Gastrocnemius medialis (tissue), 4 donors: ENCODE results near the gene RCSD1. TPM values are rescaled to one million over a fixed set of nuclear protein-coding genes. Genes with fewer than 3 reads are reported as not detected.

ENCODE experiments used
- ATAC-seq, 2 donors: fragments of 150-250 bp; one replicate each; pipeline ENCODE4 v1.9.1; 2016
- DNase-seq, 2 donors: peaks; one replicate each; pipeline ENCODE4 v3.0.0-alpha.2; 2019
- H3K27ac ChIP-seq, 4 donors: fragments of 200-600 bp; sonication (generic); 1 replicate in 1 of 4; 2 replicates in 3 of 4; pipeline ENCODE4 v1.5.1; 2016 to 2018; ENCODE audit warnings: mild to moderate bottlenecking in 2 of 4, moderate library complexity in 1 of 4
- H3K27me3 ChIP-seq, 3 donors: fragments of 200-600 bp; sonication (generic) in 2 of 3; 1 replicate in 1 of 3; 2 replicates in 2 of 3; pipeline versions ENCODE4 v1.5.1 to v1.6.0; 2016 to 2019; ENCODE audit warnings: mild to moderate bottlenecking in 1 of 3, moderate library complexity in 1 of 3
- H3K36me3 ChIP-seq, 2 donors: fragments of 200-600 bp; sonication (generic) in 1 of 2; one replicate each; pipeline ENCODE4 v1.5.1; 2017 to 2018
- H3K4me1 ChIP-seq, 2 donors: fragments of 200-600 bp; sonication (generic) in 1 of 2; one replicate each; pipeline ENCODE4 v1.5.1; 2016 to 2017; ENCODE audit warnings: mild to moderate bottlenecking in 2 of 2
- H3K4me3 ChIP-seq, 4 donors: fragments of 200-600 bp; sonication (generic) in 3 of 4; 1 replicate in 1 of 4; 2 replicates in 3 of 4; pipeline ENCODE4 v1.5.1; 2016 to 2019; ENCODE audit warnings: mild to moderate bottlenecking in 2 of 4
- H3K9me3 ChIP-seq, 3 donors: fragments of 200-600 bp; sonication (generic) in 2 of 3; 1 replicate in 1 of 3; 2 replicates in 2 of 3; pipeline ENCODE4 v1.5.1; 2016 to 2019
- CTCF ChIP-seq, 5 experiments: fragments of 450-650 bp in 3 of 5; fragments of 200-600 bp in 2 of 5; sonication (generic) in 2 of 5; IDR thresholded peaks in 4 of 5; conservative IDR thresholded peaks in 1 of 5; 1 replicate in 4 of 5; 2 replicates in 1 of 5; pipeline ENCODE4 v1.5.1; 2016 to 2019; ENCODE audit warnings: antibody characterized with exemption in 5 of 5, mild to moderate bottlenecking in 3 of 5, moderate library complexity in 3 of 5
- POLR2A ChIP-seq, 2 donors: fragments of 450-650 bp; IDR thresholded peaks; one replicate each; pipeline ENCODE4 v1.6.1; 2017; ENCODE audit warnings: antibody characterized with exemption in 2 of 2, mild to moderate bottlenecking in 2 of 2, moderate library complexity in 2 of 2
- in situ Hi-C, 4 donors: fragments of 200-750 bp; cut with MboI; loops; one replicate each; pipeline versions ENCODE4 v1.15.0 to v1.8.0; 2017; ENCODE audit warnings: low sequenced_read_pairs in 4 of 4
- intact Hi-C: fragments of 100-400 bp; cut with DNase I; formaldehyde crosslinking; loops from one replicate; pipeline ENCODE4 v1.15.1; 2023; ENCODE audit warnings: low total_unique reads
- total RNA-seq, 4 donors: library from RNA; depleted of rRNA; stranded (reverse); fragments of >200 nt; gene quantifications; one replicate each; pipeline versions ENCODE4 v1.1.0 to v1.2.3, GENCODE V29; 2016

The RCSD1 gene
- total RNA-seq, 4 donors from 2014 or later, result 6.0 to 14.8 (median 7.5) TPM

DNA sequence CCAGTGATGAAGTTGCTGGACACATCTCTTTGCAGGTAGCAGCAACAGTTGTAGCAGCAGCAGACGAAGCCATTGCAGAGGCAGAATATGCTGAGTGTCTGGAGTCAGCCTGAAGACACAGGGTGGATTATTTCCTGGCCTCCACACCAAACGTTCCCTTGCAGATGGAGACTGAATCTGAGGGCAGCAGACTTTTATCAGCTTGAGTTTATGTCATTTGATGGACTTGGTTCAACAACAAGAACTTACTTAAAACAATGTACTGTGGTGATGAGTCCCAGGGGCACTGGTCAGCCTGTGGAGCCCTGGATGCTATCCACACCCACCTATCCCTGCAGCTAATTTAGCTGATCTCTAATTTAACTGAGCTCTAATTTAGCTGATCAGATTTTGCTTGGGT lies 74.7 kb downstream of the RCSD1 start:
- in situ Hi-C loops, result loop anchor here in 1 of 4 donors (25.0 kb wide), 2 partner anchors 233 to 467 kb away; partner anchors contain the start of genes DCAF6 and MPC2
- ATAC-seq, result no peak
- H3K4me3 ChIP-seq, result no peak overlapping the region
- no peaks in the 10 kb centered on the region for H3K9me3 ChIP-seq
- no peak for TF ChIP-seq CTCF (IDR thresholded peaks at IDR 0.05 in 4 of 5, conservative IDR thresholded peaks at IDR 0.05 in 1 of 5)
- no peak for TF ChIP-seq POLR2A (IDR thresholded peaks at IDR 0.05)
- H3K4me1 ChIP-seq, result peaks cover 3 to 4% of the 10 kb centered on the region in 2 donors
- DNase-seq, result no peak
- H3K27me3 ChIP-seq, result no peaks in the 10 kb centered on the region
- no peak overlapping the region for H3K27ac ChIP-seq
- H3K36me3 ChIP-seq, result peaks cover 0 to 7% of the 10 kb centered on the region in 2 donors
- intact Hi-C loops, result no loop called here

DNA sequence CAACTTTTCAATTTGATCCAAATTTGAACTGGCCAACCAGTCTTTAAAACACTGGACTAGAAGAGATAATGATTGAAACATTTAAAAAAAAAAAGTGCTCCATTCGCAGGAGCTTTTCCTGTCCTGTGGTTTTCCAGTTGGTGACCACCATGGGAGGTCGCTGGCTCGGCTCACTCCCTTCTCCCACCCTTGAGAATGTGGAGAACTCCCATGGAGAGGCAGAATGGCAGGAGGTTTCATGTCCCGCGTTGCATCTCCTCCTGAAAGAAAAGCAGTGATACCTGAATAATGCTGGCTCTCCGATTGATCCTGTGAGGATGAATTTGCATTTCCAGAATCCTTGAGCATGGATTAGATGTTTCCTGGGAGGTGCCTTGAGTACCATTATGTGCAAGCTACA lies 75.2 kb downstream of the RCSD1 start:
- Histone ChIP-seq H3K27me3 (no peaks in the 10 kb centered on the region), H3K4me1 (peaks cover 0 to 4% of the 10 kb centered on the region in 2 donors), H3K9me3 (no peaks in the 10 kb centered on the region), H3K27ac (no peak overlapping the region), H3K4me3 (no peak overlapping the region), H3K36me3 (peaks cover 0 to 7% of the 10 kb centered on the region in 2 donors)
- no peak for DNase-seq
- no peak for ATAC-seq
- intact Hi-C loops (no loop called here), in situ Hi-C loops (loop anchor here in 1 of 4 donors (25.0 kb wide), 2 partner anchors 232 to 468 kb away; partner anchors contain the start of genes DCAF6 and MPC2)
- TF ChIP-seq POLR2A (IDR thresholded peaks at IDR 0.05) (no peak), CTCF (IDR thresholded peaks at IDR 0.05 in 4 of 5, conservative IDR thresholded peaks at IDR 0.05 in 1 of 5) (no peak)

DNA sequence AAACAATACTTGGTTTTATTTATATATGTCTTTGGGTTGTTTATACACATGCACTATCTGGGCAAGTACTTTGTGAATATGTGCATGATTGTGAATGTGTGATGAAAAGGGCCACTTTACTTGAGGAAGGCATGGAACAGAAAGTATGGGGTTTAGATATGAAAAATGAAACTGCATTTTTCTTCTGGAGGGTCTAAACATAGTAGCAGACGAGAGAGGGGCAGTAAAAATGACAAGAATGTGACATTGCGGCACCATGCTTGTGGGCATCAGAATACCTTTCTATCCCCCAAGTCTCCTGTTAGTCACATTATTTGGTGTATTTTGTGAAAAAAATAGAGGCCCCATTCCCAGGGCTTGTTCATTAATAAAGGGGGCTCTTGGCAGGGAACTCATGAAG lies 76.3 kb downstream of the RCSD1 start:
- H3K27me3 ChIP-seq, result no peaks in the 10 kb centered on the region
- H3K9me3 ChIP-seq, result no peaks in the 10 kb centered on the region
- peak overlapping the region in 1 of 4 donors; percentile 25 for H3K27ac ChIP-seq
- no peak for DNase-seq
- H3K4me3 ChIP-seq, result no peak overlapping the region
- no peak for ATAC-seq
- H3K4me1 ChIP-seq, result peaks cover 0 to 4% of the 10 kb centered on the region in 2 donors
- in situ Hi-C loops, result loop anchor here in 1 of 4 donors (25.0 kb wide), 2 partner anchors 231 to 469 kb away; partner anchors contain the start of genes DCAF6 and MPC2
- intact Hi-C loops, result no loop called here
- TF ChIP-seq CTCF (IDR thresholded peaks at IDR 0.05 in 4 of 5, conservative IDR thresholded peaks at IDR 0.05 in 1 of 5), result no peak
- TF ChIP-seq POLR2A (IDR thresholded peaks at IDR 0.05), result no peak
- H3K36me3 ChIP-seq, result peaks cover 0 to 7% of the 10 kb centered on the region in 2 donors

DNA sequence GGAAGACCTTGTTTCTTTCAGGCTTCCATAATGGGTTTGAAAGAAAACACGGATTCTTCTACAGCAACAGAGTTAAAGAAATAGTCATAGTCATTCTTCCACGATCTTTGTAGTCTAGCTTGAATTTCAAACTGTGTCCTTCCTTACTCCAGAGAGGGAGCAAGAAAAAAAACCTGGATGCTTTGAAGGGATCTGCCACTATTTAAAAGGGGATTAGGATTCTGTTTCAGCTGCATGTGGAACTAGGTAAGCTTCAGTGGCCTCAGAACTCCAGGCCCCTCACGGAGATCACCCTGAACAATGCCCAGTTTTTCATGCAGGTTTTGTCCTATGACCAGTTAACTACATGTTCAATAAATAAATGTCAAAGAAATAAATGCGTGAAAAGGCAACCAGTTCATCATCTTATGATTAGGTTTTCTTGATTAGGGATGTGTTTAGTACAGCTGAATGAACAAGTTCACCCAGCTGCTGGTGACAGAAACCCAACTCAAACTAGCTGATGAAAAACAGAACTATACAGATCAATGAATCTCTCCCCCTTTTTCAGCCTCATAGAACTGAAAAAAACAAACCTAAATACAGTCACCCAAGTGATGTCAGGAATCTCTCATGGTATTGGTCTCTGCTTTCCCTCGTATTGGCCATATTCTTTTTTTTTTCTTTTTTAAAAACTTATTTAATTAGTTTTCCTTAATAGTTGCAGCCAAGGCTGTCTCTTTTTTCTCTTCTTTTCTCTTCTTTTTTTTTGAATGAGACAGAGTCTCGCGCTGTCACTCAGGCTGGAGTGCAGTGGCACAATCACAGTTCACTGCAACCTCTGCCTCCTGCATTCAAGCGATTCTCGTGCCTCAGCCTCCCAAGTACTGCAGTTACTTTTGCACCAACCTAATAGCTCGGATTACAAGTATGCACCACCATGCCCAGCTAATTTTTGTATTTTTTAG lies 77.2 kb downstream of the RCSD1 start:
- no peak for TF ChIP-seq POLR2A (IDR thresholded peaks at IDR 0.05)
- no peak for TF ChIP-seq CTCF (IDR thresholded peaks at IDR 0.05 in 4 of 5, conservative IDR thresholded peaks at IDR 0.05 in 1 of 5)
- Histone ChIP-seq H3K9me3 (no peaks in the 10 kb centered on the region), H3K27ac (peak overlapping the region in 1 of 4 donors; percentile 33), H3K27me3 (no peaks in the 10 kb centered on the region), H3K4me1 (peaks cover 0 to 4% of the 10 kb centered on the region in 2 donors), H3K4me3 (no peak overlapping the region), H3K36me3 (peaks cover 0 to 7% of the 10 kb centered on the region in 2 donors)
- intact Hi-C loops, result no loop called here
- ATAC-seq (no peak), DNase-seq (no peak)
- in situ Hi-C loops, result loop anchor here in 1 of 4 donors (25.0 kb wide), 2 partner anchors 230 to 470 kb away; partner anchors contain the start of genes DCAF6 and MPC2
